HepG2 (cell line): Measurements from ENCODE around the gene CA11. TPM values are rescaled to one million over a fixed set of nuclear protein-coding genes. Genes with fewer than 3 reads are reported as not detected.

ENCODE experiments used
- ATAC-seq: fragments of 200-7000 bp; cut with Tn5 transposase; 3 replicates; pipeline ENCODE4 v1.9.1; 2020; ENCODE audit warnings: mild to moderate bottlenecking, moderate library complexity
- BruUV-seq: library from RNA; stranded (reverse); fragments of 400-500 nt; replicated peaks from 2 replicates; lab custom pipeline; 2021; lab: Mats Ljungman, UMichigan
- CTCF ChIA-PET: fragments of 300-600 bp; formaldehyde crosslinking; extraction: SDS; loops from one replicate; lab custom pipeline; 2021; ENCODE audit warnings: low total read pairs, inconsistent platforms, low intra/inter-chr PET ratio; lab: Yijun Ruan, JAX
- POLR2A ChIA-PET: fragments of 350-600 bp; sonication (Branson Sonifier 250); formaldehyde crosslinking; loops from one replicate; lab custom pipeline; 2020; ENCODE audit warnings: antibody characterized with exemption, inconsistent platforms; lab: Yijun Ruan, JAX
- DNase-seq: peaks from one replicate; pipeline ENCODE4 v3.0.0-alpha.2; 2015; ENCODE audit warnings: low spot score
- FAIRE-seq: peaks from 3 replicates; lab custom pipeline; 2011; peaks lifted over from hg19 to GRCh38; lab: Jason Lieb, UNC
- H2AFZ ChIP-seq: one replicate; pipeline ENCODE4 v1.6.1; 2011; ENCODE audit warnings: low read length, inconsistent platforms
- H3K27ac ChIP-seq: fragments of 300-600 bp; 3 replicates; pipeline ENCODE4 v1.8.0; 2011; ENCODE audit warnings: mixed run types, mild to moderate bottlenecking, mixed read lengths, low read length, inconsistent platforms; ENCODE audit not compliant: insufficient read depth; ENCODE audit errors: extremely low read length
- H3K27me3 ChIP-seq, 2 experiments: fragments of 200-600 bp in 1 of 2; 2 replicates in 1 of 2; 3 replicates in 1 of 2; pipeline versions ENCODE4 v1.6.0 to v1.8.0; 2011; ENCODE audit warnings: low read length in 2 of 2, mild to moderate bottlenecking in 2 of 2, moderate library complexity in 2 of 2, inconsistent platforms in 1 of 2; ENCODE audit not compliant: insufficient read depth in 2 of 2, control insufficient read depth in 1 of 2
- H3K36me3 ChIP-seq, 2 experiments: fragments of 200-600 bp in 1 of 2; replicated peaks in 1 of 2; 2 replicates in 1 of 2; 3 replicates in 1 of 2; pipeline versions ENCODE4 v1.5.1 to v1.8.0; 2011; ENCODE audit warnings: low read length in 2 of 2, inconsistent platforms in 1 of 2; ENCODE audit not compliant: insufficient read depth in 2 of 2, control insufficient read depth in 1 of 2
- H3K4me1 ChIP-seq: 2 replicates; pipeline ENCODE4 v1.5.1; 2012; ENCODE audit warnings: low read length, inconsistent platforms; ENCODE audit not compliant: insufficient read depth
- H3K4me2 ChIP-seq: 2 replicates; pipeline ENCODE4 v1.6.0; 2011; ENCODE audit warnings: low read depth, low read length, inconsistent platforms
- H3K4me3 ChIP-seq, 3 experiments: fragments of 200-600 bp in 1 of 3; sonication (generic), shearing (Covaris generic) in 1 of 3; replicated peaks in 1 of 3; 2 replicates each; pipeline ENCODE4 v1.5.1; 2011 to 2016; ENCODE audit warnings: low read length in 3 of 3, inconsistent platforms in 2 of 3, low read depth in 2 of 3, mild to moderate bottlenecking in 2 of 3, control low read depth in 1 of 3, mixed read lengths in 1 of 3; ENCODE audit not compliant: insufficient read depth in 1 of 3
- H3K79me2 ChIP-seq: one replicate; pipeline ENCODE4 v1.6.1; 2011; ENCODE audit warnings: low read length, inconsistent platforms; ENCODE audit not compliant: insufficient read depth
- H3K9ac ChIP-seq: 2 replicates; pipeline ENCODE4 v1.6.0; 2011; ENCODE audit warnings: mild to moderate bottlenecking, low read depth, low read length, inconsistent platforms; ENCODE audit not compliant: insufficient read depth
- H3K9me3 ChIP-seq: 2 replicates; pipeline ENCODE4 v1.5.1; 2012; ENCODE audit warnings: mild to moderate bottlenecking, low read length
- H4K20me1 ChIP-seq: 2 replicates; pipeline ENCODE4 v1.6.0; 2011; ENCODE audit warnings: inconsistent platforms, mild to moderate bottlenecking, low read length, moderate library complexity; ENCODE audit not compliant: insufficient read depth
- DNMT1 ChIP-seq: sonication (generic); formaldehyde crosslinking; IDR thresholded peaks from 2 replicates; pipeline ENCODE4 v1.5.1; 2020; ENCODE audit warnings: mild to moderate bottlenecking, missing genetic modification reagents
- STAT5B ChIP-seq: sonication (generic); formaldehyde crosslinking; IDR thresholded peaks from 2 replicates; pipeline ENCODE4 v1.4.0; 2020; ENCODE audit warnings: missing genetic modification reagents
- ZNF768 ChIP-seq: sonication (generic); formaldehyde crosslinking; IDR thresholded peaks from 2 replicates; pipeline ENCODE4 v1.4.0; 2020; ENCODE audit warnings: missing genetic modification reagents
- WGBS: methylation state at CpG from one replicate; pipeline ENCODE4 v1.1.6; 2017; ENCODE audit warnings: low lambda C conversion rate; 5-methylcytosine and 5-hydroxymethylcytosine counted together
- in situ Hi-C: cut with HindIII; loops from 2 replicates; pipeline ENCODE4 v1.10.0; 2017; ENCODE audit warnings: low pct_unique_long_range_greater_than_20kb; ENCODE audit not compliant: extremely low pct_ligation_motif_present
- intact Hi-C: fragments of 100-400 bp; cut with micrococcal nuclease; formaldehyde crosslinking; loops from one replicate; pipeline ENCODE4 v1.10.0; 2022; ENCODE audit not compliant: unreplicated experiment
- polyA plus RNA-seq, 8 experiments: library from polyadenylated mRNA; depleted of rRNA in 3 of 8; stranded (reverse) in 7 of 8; unstranded in 1 of 8; fragments of >200 nt; fragmentation: Illumina TruSeq in 4 of 8; extraction: Trizol in 4 of 8; gene quantifications; 2 replicates each; pipeline versions ENCODE4 v1.2.1 to v1.2.3, GENCODE V29; 2011 to 2016; ENCODE audit warnings: low read depth in 4 of 8, missing spikeins in 1 of 8, mixed read lengths in 1 of 8; ENCODE audit not compliant: insufficient read depth in 1 of 8
- total RNA-seq, 5 experiments: library from RNA; depleted of rRNA; stranded (reverse); fragments of >200 nt; fragmentation: Illumina TruSeq; extraction: Trizol; gene quantifications; 2 replicates each; pipeline ENCODE4 v1.2.3, GENCODE V29; 2016; ENCODE audit warnings: low read depth in 1 of 5
- TF ChIP-seq, protein P1 (sequence below): sonication (generic); formaldehyde crosslinking; IDR thresholded peaks from 2 replicates; pipeline ENCODE4 v1.4.0; 2020; ENCODE audit warnings: missing genetic modification reagents
- TF ChIP-seq, protein P2 (sequence below): sonication (generic); formaldehyde crosslinking; IDR thresholded peaks from 2 replicates; pipeline ENCODE4 v1.4.0; 2020; ENCODE audit warnings: missing genetic modification reagents, borderline replicate concordance
- TF ChIP-seq, protein P3 (sequence below): sonication (generic); formaldehyde crosslinking; IDR thresholded peaks from 2 replicates; pipeline ENCODE4 v1.4.0; 2020; ENCODE audit warnings: mild to moderate bottlenecking, missing genetic modification reagents

Gene CA11
- total and polyA plus RNA-seq, 2 of the 13 experiments (the other 11 are each of a cell fraction or from before 2014, with no cell fraction given) = 0.41 to 0.58 TPM

DNA sequence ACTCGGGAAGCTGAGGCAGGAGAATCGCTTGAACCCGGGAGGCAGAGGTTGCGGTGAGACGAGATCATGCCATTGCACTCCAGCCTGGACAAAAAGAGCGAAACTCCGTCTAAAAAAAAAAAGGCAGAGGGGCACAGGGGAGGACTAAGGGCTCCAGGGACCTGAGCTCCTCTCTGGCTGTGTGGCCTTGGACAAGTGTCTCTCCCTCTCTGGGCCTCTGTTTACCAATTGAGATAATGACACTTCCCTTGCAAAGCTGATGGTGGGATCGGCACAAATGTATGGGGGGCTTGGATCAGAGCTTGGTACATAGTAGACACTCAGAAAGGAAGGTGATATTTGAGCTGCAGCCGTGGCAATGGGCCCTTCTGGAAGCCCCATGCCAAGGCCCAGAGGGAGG lies 50.8 kb downstream of the CA11 start:
- H3K4me3 ChIP-seq = no peak overlapping the region
- H3K4me1 ChIP-seq = peaks cover 8% of the 10 kb centered on the region; the same call in 1 of the 2 replicates
- H2AFZ ChIP-seq = no peak overlapping the region
- intact Hi-C loops (no loop called here), in situ Hi-C loops (no loop called here)
- POLR2A ChIA-PET = interaction anchor here (1.1 kb wide), 1 partner anchor 24 kb away, joined by 3 read pairs; the partner anchor contains the start of genes RPL18 and SPHK2
- DNase-seq = no peak
- no peak overlapping the region for H3K4me2 ChIP-seq
- no peak overlapping the region for H3K9ac ChIP-seq
- H4K20me1 ChIP-seq = no peaks in the 10 kb centered on the region
- CTCF ChIA-PET = no interaction called here
- FAIRE-seq = no peak
- no peaks in the 10 kb centered on the region for H3K79me2 ChIP-seq
- no peaks in the 10 kb centered on the region for H3K36me3 ChIP-seq
- WGBS = 61% methylated on average over 8 of the region's 9 CpGs
- H3K27me3 ChIP-seq = peaks cover 1 to 12% of the 10 kb centered on the region in 2 experiments; a peak in 4 of 5 replicates
- no TSS peak for BruUV-seq
- peak; percentile 86 for TF ChIP-seq ZNF768 (CRISPR knock-in tag)
- TF ChIP-seq, protein P1, sequence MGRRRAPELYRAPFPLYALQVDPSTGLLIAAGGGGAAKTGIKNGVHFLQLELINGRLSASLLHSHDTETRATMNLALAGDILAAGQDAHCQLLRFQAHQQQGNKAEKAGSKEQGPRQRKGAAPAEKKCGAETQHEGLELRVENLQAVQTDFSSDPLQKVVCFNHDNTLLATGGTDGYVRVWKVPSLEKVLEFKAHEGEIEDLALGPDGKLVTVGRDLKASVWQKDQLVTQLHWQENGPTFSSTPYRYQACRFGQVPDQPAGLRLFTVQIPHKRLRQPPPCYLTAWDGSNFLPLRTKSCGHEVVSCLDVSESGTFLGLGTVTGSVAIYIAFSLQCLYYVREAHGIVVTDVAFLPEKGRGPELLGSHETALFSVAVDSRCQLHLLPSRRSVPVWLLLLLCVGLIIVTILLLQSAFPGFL (CRISPR knock-in tag) = no peak
- TF ChIP-seq, protein P2, sequence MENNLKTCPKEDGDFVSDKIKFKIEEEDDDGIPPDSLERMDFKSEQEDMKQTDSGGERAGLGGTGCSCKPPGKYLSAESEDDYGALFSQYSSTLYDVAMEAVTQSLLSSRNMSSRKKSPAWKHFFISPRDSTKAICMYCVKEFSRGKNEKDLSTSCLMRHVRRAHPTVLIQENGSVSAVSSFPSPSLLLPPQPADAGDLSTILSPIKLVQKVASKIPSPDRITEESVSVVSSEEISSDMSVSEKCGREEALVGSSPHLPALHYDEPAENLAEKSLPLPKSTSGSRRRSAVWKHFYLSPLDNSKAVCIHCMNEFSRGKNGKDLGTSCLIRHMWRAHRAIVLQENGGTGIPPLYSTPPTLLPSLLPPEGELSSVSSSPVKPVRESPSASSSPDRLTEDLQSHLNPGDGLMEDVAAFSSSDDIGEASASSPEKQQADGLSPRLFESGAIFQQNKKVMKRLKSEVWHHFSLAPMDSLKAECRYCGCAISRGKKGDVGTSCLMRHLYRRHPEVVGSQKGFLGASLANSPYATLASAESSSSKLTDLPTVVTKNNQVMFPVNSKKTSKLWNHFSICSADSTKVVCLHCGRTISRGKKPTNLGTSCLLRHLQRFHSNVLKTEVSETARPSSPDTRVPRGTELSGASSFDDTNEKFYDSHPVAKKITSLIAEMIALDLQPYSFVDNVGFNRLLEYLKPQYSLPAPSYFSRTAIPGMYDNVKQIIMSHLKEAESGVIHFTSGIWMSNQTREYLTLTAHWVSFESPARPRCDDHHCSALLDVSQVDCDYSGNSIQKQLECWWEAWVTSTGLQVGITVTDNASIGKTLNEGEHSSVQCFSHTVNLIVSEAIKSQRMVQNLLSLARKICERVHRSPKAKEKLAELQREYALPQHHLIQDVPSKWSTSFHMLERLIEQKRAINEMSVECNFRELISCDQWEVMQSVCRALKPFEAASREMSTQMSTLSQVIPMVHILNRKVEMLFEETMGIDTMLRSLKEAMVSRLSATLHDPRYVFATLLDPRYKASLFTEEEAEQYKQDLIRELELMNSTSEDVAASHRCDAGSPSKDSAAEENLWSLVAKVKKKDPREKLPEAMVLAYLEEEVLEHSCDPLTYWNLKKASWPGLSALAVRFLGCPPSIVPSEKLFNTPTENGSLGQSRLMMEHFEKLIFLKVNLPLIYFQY (CRISPR knock-in tag) = no peak
- TF ChIP-seq, protein P3, sequence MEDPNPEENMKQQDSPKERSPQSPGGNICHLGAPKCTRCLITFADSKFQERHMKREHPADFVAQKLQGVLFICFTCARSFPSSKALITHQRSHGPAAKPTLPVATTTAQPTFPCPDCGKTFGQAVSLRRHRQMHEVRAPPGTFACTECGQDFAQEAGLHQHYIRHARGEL = no peak
- no peak for TF ChIP-seq DNMT1
- TF ChIP-seq STAT5B (CRISPR knock-in tag) = no peak
- H3K9me3 ChIP-seq = no peaks in the 10 kb centered on the region
- no peak for ATAC-seq
- H3K27ac ChIP-seq = no peak overlapping the region
